NCI-H345 treated with DMSO at 0.1 percent for 48 hours (cell line): ENCODE results near the gene TNMD.

Source experiments
- DNase-seq: peaks from one replicate; lab custom pipeline; 2025; ENCODE audit not compliant: unreplicated experiment; lab: John Stamatoyannopoulos, UW

Gene TNMD

GRCh38 chrX:100643956-100644860, 59.5 kb downstream of the TNMD start, which contains the start of gene SRPX2:
SRPX2 (plus strand) TSS chrX:100644199; CDS start chrX:100646323, 2,124 bp downstream.
- DNase-seq, result no peak

- no peak for DNase-seq
These were observed 60.4 kb downstream of the TNMD start for GRCh38 chrX:100645106-100645505.

GRCh38 chrX:100647095-100647494, 62.4 kb downstream of the TNMD start:
- no peak for DNase-seq

- no peak for DNase-seq
These were observed 63.0 kb downstream of the TNMD start for GRCh38 chrX:100647739-100648138.

GRCh38 chrX:100648458-100649417, 64.0 kb downstream of the TNMD start:
- no peak for DNase-seq
